A673 (cell line): ENCODE measurements around the gene ENKD1. TPM values are rescaled to one million over a fixed set of nuclear protein-coding genes. Genes with fewer than 3 reads are reported as not detected.

Source experiments
- BruUV-seq: library from RNA; stranded (reverse); fragments of 400-500 nt; replicated peaks from 2 replicates; lab custom pipeline; 2021; lab: Mats Ljungman, UMichigan
- CTCF ChIA-PET: fragments of 300-600 bp; sonication (Branson Sonifier 250); formaldehyde crosslinking; loops from one replicate; lab custom pipeline; 2022; ENCODE audit warnings: antibody characterized with exemption; lab: Charles Lee
- POLR2A ChIA-PET: fragments of 300-600 bp; sonication (Branson Sonifier 250); formaldehyde crosslinking; loops from one replicate; lab custom pipeline; 2022; ENCODE audit warnings: antibody characterized with exemption; ENCODE audit not compliant: low non-redundant PET; lab: Charles Lee
- DNase-seq: peaks from one replicate; pipeline ENCODE4 v3.0.0-alpha.2; 2015; ENCODE audit warnings: low spot score
- H3K27ac ChIP-seq: fragments of 200-600 bp; sonication (generic); 2 replicates; pipeline ENCODE4 v1.5.1; 2016; ENCODE audit warnings: mixed run types, low read depth, mild to moderate bottlenecking, mixed read lengths, antibody characterized with exemption, low read length; ENCODE audit not compliant: poor library complexity, severe bottlenecking
- H3K27me3 ChIP-seq: fragments of 200-600 bp; sonication (generic); replicated peaks from 2 replicates; pipeline ENCODE4 v1.6.1; 2017; ENCODE audit warnings: mixed run types, low read depth, mild to moderate bottlenecking, mixed read lengths, antibody characterized with exemption, low read length; ENCODE audit not compliant: insufficient read depth, poor library complexity
- H3K36me3 ChIP-seq: fragments of 200-600 bp; sonication (generic); 2 replicates; pipeline ENCODE4 v1.6.1; 2016; ENCODE audit warnings: mixed run types, mild to moderate bottlenecking, mixed read lengths, antibody characterized with exemption, low read length; ENCODE audit not compliant: insufficient read depth, poor library complexity, severe bottlenecking
- H3K4me1 ChIP-seq: fragments of 200-600 bp; sonication (generic); 2 replicates; pipeline ENCODE4 v1.6.1; 2017; ENCODE audit warnings: mixed run types, mild to moderate bottlenecking, mixed read lengths, antibody characterized with exemption, low read length; ENCODE audit not compliant: insufficient read depth, poor library complexity, severe bottlenecking
- H3K4me3 ChIP-seq: fragments of 200-600 bp; sonication (generic); 2 replicates; pipeline ENCODE4 v1.5.1; 2016; ENCODE audit warnings: low read depth, mixed run types, mild to moderate bottlenecking, mixed read lengths, low read length; ENCODE audit not compliant: poor library complexity, severe bottlenecking
- H3K9me3 ChIP-seq: fragments of 200-600 bp; sonication (generic); 2 replicates; pipeline ENCODE4 v1.6.1; 2016; ENCODE audit warnings: mixed run types, low read depth, mild to moderate bottlenecking, mixed read lengths, antibody characterized with exemption, low read length; ENCODE audit not compliant: poor library complexity, severe bottlenecking
- EZH2 ChIP-seq: fragments of 200-600 bp; sonication (generic); IDR thresholded peaks from 2 replicates; pipeline ENCODE4 v1.6.1; 2017; ENCODE audit warnings: borderline replicate concordance, low read depth, mild to moderate bottlenecking, mixed read lengths, antibody characterized with exemption, low read length; ENCODE audit not compliant: poor library complexity, severe bottlenecking
- intact Hi-C: fragments of 100-400 bp; cut with micrococcal nuclease; formaldehyde crosslinking; loops from one replicate; pipeline ENCODE4 v1.10.0; 2022; ENCODE audit not compliant: unreplicated experiment
- total RNA-seq: library from RNA; stranded (reverse); gene quantifications from 2 replicates; pipeline ENCODE4 v1.2.3, GENCODE V29; 2021
- TF ChIP-seq, protein P1 (sequence below): fragments of 300-800, 200-600 bp; sonication (generic); conservative IDR thresholded peaks from 2 replicates; pipeline ENCODE4 v1.5.1; 2017; ENCODE audit warnings: low read depth, mild to moderate bottlenecking, antibody characterized with exemption, low read length, moderate library complexity, mixed read lengths

ENKD1 gene
- total RNA-seq, 1 experiment from 2014 or later = 8.5 TPM

DNA sequence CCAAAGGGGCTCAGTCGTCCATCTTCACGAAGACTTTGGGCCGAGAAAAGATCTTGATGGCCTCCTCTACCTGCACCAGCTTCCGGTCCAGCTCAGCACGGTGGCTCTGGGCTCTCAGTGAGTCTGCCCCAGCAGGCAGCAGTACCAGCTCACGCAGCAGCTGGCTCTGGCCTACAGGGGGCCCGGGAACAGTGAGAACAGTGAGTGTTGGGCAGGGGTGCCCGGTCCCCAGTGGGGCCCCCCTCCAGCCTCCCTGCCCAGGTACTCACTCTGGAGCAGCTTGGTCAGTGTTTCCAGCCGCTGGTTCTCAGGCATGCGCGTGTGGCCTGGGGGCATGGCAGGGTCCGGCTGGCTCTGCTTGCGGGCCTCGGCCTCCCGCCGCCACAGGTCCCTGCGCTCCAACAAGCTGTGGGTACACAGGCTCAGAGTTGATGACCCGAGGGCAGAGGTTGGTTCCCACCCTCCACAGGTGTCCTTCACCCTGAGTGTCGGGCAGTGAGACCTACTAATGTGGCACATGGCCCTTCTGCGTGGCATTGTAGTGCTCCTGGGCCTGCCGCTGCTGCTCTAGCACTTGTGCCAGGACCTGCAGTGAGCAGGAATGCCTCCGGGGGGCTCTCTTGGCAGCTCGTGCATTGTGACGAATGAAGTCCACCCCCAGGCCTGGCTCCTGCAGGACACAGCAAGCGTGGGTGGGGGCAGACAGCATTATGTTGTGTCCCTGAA is 3.2 kb downstream of the ENKD1 start:
- DNase-seq = peak; percentile 61
- POLR2A ChIA-PET = interaction anchor here (0.9 kb wide), 1 partner anchor 105 kb away, joined by 3 read pairs; no protein-coding TSS in a partner anchor
- H3K4me3 ChIP-seq = no peak overlapping the region
- H3K27me3 ChIP-seq = no peaks in the 10 kb centered on the region
- intact Hi-C loops = no loop called here
- H3K36me3 ChIP-seq = peaks cover 3% of the 10 kb centered on the region
- no TSS peak for BruUV-seq
- CTCF ChIA-PET = interaction anchor here (1.1 to 1.4 kb wide), 3 partner anchors 9 to 142 kb away, joined by 3 to 4 read pairs (median 4); no protein-coding TSS in a partner anchor
- TF ChIP-seq EZH2 = no peak
- TF ChIP-seq, protein P1, sequence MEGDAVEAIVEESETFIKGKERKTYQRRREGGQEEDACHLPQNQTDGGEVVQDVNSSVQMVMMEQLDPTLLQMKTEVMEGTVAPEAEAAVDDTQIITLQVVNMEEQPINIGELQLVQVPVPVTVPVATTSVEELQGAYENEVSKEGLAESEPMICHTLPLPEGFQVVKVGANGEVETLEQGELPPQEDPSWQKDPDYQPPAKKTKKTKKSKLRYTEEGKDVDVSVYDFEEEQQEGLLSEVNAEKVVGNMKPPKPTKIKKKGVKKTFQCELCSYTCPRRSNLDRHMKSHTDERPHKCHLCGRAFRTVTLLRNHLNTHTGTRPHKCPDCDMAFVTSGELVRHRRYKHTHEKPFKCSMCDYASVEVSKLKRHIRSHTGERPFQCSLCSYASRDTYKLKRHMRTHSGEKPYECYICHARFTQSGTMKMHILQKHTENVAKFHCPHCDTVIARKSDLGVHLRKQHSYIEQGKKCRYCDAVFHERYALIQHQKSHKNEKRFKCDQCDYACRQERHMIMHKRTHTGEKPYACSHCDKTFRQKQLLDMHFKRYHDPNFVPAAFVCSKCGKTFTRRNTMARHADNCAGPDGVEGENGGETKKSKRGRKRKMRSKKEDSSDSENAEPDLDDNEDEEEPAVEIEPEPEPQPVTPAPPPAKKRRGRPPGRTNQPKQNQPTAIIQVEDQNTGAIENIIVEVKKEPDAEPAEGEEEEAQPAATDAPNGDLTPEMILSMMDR = peak; percentile 58
- no peak overlapping the region for H3K27ac ChIP-seq
- no peaks in the 10 kb centered on the region for H3K9me3 ChIP-seq
- H3K4me1 ChIP-seq = peaks cover 22% of the 10 kb centered on the region

DNA sequence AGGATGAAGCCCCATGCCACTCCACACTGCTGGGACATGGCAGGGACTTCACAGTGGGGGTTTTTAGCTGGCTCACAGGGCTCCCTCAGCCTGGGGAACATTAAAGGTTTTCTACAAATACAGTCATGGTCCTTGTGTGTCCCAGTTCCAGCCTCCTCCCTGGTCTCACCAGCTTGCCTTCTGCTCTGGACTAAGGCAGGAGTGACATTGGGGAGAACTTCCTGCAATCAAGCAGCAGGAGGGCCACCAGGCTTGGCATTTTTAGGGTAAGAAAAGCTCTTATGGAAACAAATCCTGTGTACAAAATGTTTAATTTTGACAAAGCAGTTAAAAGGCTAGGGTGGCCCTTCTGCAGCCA is 3.9 kb downstream of the ENKD1 start:
- Histone ChIP-seq H3K36me3 (peaks cover 6% of the 10 kb centered on the region), H3K27me3 (no peaks in the 10 kb centered on the region), H3K27ac (no peak overlapping the region), H3K9me3 (no peaks in the 10 kb centered on the region), H3K4me1 (peaks cover 21% of the 10 kb centered on the region), H3K4me3 (no peak overlapping the region)
- intact Hi-C loops = no loop called here
- ChIA-PET CTCF (interaction anchor here (1.1 to 1.4 kb wide), 3 partner anchors 10 to 142 kb away, joined by 3 to 4 read pairs (median 4); no protein-coding TSS in a partner anchor), POLR2A (interaction anchor here (0.9 kb wide), 1 partner anchor 104 kb away, joined by 3 read pairs; no protein-coding TSS in a partner anchor)
- no TSS peak for BruUV-seq
- DNase-seq = no peak
- TF ChIP-seq EZH2 = no peak
- TF ChIP-seq, protein P1 = no peak

DNA sequence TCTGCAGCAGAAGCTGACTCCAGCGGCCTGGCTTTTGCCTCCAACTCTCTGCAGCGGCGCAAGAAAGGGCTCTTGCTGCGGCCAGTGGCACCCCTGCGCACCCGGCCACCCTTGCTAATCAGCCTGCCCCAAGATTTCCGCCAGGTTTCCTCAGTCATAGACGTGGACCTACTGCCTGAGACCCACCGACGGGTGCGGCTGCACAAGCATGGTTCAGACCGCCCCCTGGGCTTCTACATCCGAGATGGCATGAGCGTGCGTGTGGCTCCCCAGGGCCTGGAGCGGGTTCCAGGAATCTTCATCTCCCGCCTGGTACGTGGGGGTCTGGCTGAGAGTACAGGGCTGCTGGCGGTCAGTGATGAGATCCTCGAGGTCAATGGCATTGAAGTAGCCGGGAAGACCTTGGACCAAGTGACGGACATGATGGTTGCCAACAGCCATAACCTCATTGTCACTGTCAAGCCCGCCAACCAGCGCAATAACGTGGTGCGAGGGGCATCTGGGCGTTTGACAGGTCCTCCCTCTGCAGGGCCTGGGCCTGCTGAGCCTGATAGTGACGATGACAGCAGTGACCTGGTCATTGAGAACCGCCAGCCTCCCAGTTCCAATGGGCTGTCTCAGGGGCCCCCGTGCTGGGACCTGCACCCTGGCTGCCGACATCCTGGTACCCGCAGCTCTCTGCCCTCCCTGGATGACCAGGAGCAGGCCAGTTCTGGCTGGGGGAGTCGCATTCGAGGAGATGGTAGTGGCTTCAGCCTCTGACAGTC is 4.5 kb downstream of the ENKD1 start:
- TF ChIP-seq EZH2 = no peak
- TF ChIP-seq, protein P1 = no peak
- intact Hi-C loops = no loop called here
- DNase-seq = no peak
- Histone ChIP-seq H3K4me3 (no peak overlapping the region), H3K9me3 (no peaks in the 10 kb centered on the region), H3K4me1 (peaks cover 15% of the 10 kb centered on the region), H3K36me3 (peaks cover 6% of the 10 kb centered on the region), H3K27me3 (no peaks in the 10 kb centered on the region), H3K27ac (no peak overlapping the region)
- CTCF ChIA-PET = interaction anchor here (1.4 kb wide), 2 partner anchors 115 to 141 kb away, joined by 3 to 4 read pairs; no protein-coding TSS in a partner anchor
- POLR2A ChIA-PET = no interaction called here
- BruUV-seq = no TSS peak
